ENCODE measurements around the gene PLCH2. TPM values are rescaled to one million over a fixed set of nuclear protein-coding genes. Genes with fewer than 3 reads are reported as not detected.
"Not testable (repeated sequence)": the region's sequence is repeated elsewhere in the genome, so short reads cannot be mapped to it uniquely, and the experiment has no call there.

The PLCH2 gene
- total RNA-seq, 1 donor from 2014 or later, result 61.4 TPM

DNA sequence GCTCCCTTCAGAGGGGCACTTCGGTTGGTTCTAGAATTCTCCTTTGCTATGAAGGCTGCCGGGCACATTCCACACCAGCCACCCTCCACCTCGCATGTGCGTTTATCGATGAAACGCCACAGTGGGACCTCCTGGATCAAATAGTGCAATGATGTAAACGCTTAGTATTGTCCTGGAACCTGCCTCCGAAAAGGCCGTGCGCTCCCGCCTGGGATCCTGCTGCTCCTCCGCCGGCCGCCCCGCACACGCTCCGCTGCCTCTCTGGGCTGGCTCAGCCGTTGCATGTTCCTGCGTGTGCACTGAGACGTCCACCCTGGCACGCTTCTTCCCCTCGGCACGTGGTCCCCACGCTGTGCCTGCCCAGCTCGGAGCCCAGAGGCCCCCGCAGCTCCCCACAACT lies 76.1 kb downstream of the PLCH2 start:
- H3K4me1 Mint-ChIP-seq (ENCODE audit: low read depth, unreplicated experiment), result peaks cover 21% of the 10 kb centered on the region
- TF ChIP-seq, protein P1, sequence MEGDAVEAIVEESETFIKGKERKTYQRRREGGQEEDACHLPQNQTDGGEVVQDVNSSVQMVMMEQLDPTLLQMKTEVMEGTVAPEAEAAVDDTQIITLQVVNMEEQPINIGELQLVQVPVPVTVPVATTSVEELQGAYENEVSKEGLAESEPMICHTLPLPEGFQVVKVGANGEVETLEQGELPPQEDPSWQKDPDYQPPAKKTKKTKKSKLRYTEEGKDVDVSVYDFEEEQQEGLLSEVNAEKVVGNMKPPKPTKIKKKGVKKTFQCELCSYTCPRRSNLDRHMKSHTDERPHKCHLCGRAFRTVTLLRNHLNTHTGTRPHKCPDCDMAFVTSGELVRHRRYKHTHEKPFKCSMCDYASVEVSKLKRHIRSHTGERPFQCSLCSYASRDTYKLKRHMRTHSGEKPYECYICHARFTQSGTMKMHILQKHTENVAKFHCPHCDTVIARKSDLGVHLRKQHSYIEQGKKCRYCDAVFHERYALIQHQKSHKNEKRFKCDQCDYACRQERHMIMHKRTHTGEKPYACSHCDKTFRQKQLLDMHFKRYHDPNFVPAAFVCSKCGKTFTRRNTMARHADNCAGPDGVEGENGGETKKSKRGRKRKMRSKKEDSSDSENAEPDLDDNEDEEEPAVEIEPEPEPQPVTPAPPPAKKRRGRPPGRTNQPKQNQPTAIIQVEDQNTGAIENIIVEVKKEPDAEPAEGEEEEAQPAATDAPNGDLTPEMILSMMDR (IDR thresholded peaks at IDR 0.05; ENCODE audit: partially characterized antibody, unreplicated experiment), result no peak
- DNase-seq, result no peak
- no peak overlapping the region for H3K27ac Mint-ChIP-seq (ENCODE audit: unreplicated experiment)
- peaks cover 6% of the 10 kb centered on the region for H3K27me3 Mint-ChIP-seq (ENCODE audit: unreplicated experiment)
- H3K4me3 Mint-ChIP-seq (ENCODE audit: unreplicated experiment), result no peak overlapping the region
- no peaks in the 10 kb centered on the region for H3K9me3 Mint-ChIP-seq (ENCODE audit: unreplicated experiment)
- H3K36me3 Mint-ChIP-seq (ENCODE audit: unreplicated experiment), result no peaks in the 10 kb centered on the region

DNA sequence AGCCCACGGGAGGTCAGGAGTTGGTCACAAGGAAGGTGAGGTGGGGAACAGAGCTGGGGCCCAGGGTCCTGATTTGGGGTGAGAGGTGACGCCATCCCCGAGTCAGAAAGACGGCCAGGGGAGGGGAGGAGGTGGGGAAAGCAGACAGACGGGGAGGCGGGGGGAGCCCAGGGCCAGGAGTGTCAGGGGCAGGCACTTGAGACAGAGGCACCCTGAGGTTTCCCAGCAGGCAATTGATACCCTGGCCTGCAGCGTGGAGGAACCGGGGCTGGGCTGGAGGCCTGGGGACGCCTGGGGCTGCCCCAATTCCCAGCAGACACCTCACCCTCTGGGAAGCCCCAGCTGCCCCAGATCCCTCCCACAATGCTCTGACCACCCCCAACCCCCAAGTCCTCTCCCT lies 77.0 kb downstream of the PLCH2 start:
- not testable (repeated sequence) for H3K36me3 Mint-ChIP-seq (ENCODE audit: unreplicated experiment); H3K27ac Mint-ChIP-seq (ENCODE audit: unreplicated experiment); DNase-seq; H3K4me3 Mint-ChIP-seq (ENCODE audit: unreplicated experiment); H3K9me3 Mint-ChIP-seq (ENCODE audit: unreplicated experiment); H3K27me3 Mint-ChIP-seq (ENCODE audit: unreplicated experiment)
- H3K4me1 Mint-ChIP-seq (ENCODE audit: low read depth, unreplicated experiment), result peaks cover 21% of the 10 kb centered on the region

DNA sequence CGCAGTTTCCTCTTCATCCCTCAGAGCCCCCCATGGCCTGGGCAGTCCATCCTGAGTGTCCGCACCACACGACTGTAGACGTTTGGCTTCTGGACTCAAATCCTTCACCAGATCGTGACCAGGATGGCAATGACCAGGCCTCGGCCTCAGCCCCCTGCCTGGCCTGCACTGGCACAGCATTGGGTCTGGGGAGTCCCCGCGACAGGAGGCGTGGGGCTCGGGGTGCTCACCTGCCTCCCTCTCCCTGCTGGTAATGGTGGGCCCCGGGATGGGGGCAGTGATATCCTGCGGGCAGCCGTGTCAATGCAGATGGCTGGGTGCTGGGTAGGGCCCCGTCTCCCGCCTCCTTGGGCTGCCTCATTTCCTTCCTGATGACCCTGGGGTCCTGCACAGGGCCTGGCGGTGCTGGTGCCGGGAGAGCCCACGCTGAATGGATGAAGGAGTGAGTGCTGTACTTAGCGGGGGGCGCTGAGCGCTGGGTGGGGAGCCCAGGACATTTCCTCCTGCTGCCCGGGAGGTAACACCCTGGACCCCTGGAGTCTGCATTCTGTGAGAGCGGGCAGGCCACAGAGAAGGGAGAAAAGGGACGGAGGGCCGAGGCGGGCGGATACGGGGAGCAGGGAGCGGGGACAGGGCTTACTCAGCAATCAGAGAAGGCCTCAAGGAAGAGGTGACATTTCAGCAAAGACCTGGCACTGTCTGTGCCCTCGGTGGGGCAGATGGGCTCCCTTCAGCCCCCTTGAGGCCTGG lies 78.0 kb downstream of the PLCH2 start:
- peaks cover 5% of the 10 kb centered on the region for H3K27me3 Mint-ChIP-seq (ENCODE audit: unreplicated experiment)
- peaks cover 20% of the 10 kb centered on the region for H3K4me1 Mint-ChIP-seq (ENCODE audit: low read depth, unreplicated experiment)
- H3K4me3 Mint-ChIP-seq (ENCODE audit: unreplicated experiment), result no peak overlapping the region
- no peaks in the 10 kb centered on the region for H3K9me3 Mint-ChIP-seq (ENCODE audit: unreplicated experiment)
- no peaks in the 10 kb centered on the region for H3K36me3 Mint-ChIP-seq (ENCODE audit: unreplicated experiment)
- TF ChIP-seq, protein P1 (IDR thresholded peaks at IDR 0.05; ENCODE audit: partially characterized antibody, unreplicated experiment), result no peak
- peak overlapping the region; percentile 57 for H3K27ac Mint-ChIP-seq (ENCODE audit: unreplicated experiment)
- no peak for DNase-seq

DNA sequence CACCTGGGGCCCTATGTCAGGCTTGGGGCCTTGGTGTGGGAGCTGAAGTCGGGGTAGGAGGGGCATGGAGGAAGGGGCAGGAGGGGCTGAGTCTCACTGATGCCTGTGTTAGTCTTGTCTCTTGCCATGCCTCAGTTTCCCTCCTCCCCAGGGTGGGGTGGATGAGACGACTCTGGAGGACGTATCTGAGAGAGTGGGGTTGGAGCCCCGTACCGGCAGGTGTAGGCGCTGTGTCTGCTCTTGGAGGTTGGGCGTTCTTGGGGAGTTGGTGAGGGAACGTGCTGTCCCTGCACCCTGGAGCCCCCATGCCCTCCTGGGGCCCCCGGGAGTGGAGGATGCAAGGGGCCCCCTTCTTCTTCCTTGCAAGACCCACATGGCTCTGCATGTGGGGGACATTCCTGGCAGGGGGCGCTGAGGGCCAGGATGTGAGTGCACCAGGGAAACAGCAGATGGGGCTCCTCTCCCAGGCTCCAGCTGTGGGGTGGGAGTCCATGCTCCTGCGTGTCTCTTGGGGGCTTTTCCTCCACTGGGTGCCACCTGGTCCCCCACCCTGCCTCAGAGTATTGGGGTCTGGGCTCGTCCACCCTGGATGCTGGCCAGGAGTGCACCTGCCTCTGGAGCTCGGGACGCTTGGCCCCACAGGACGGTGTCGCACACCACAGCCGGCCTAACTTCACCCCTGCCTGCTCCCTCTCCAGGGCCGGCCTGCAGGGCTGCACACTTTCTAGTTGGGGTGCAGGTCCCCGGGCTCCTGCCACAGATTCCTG lies 78.7 kb downstream of the PLCH2 start:
- Mint-ChIP-seq H3K36me3 (ENCODE audit: unreplicated experiment) (no peaks in the 10 kb centered on the region), H3K4me3 (ENCODE audit: unreplicated experiment) (no peak overlapping the region)
- no peak for DNase-seq

More for the DNA sequence above, 78.7 kb downstream of the PLCH2 start:
- TF ChIP-seq, protein P1 (IDR thresholded peaks at IDR 0.05; ENCODE audit: partially characterized antibody, unreplicated experiment), result no peak
- no peaks in the 10 kb centered on the region for H3K9me3 Mint-ChIP-seq (ENCODE audit: unreplicated experiment)
- H3K4me1 Mint-ChIP-seq (ENCODE audit: low read depth, unreplicated experiment), result peaks cover 18% of the 10 kb centered on the region
- no peak overlapping the region for H3K27ac Mint-ChIP-seq (ENCODE audit: unreplicated experiment)
- peaks cover 5% of the 10 kb centered on the region for H3K27me3 Mint-ChIP-seq (ENCODE audit: unreplicated experiment)

Other genes starting within 250 kb of the PLCH2 start
- gene SKI, start 248.0 kb upstream of the PLCH2 start, total RNA-seq (ENCODE audit: unreplicated experiment), result 143 TPM
- 10.8 TPM for gene MORN1, start 84.7 kb upstream of the PLCH2 start, total RNA-seq (ENCODE audit: unreplicated experiment)
- 93.0 TPM for gene RER1, start 84.4 kb upstream of the PLCH2 start, total RNA-seq (ENCODE audit: unreplicated experiment)
- gene PEX10, start 63.7 kb upstream of the PLCH2 start, total RNA-seq (ENCODE audit: unreplicated experiment), result 14.0 TPM
- 58.5 TPM for gene PANK4, start 50.3 kb downstream of the PLCH2 start, total RNA-seq (ENCODE audit: unreplicated experiment)
- 21.2 TPM for gene HES5, start 54.0 kb downstream of the PLCH2 start, total RNA-seq (ENCODE audit: unreplicated experiment)
- 1.2 TPM for gene TNFRSF14, start 80.1 kb downstream of the PLCH2 start, total RNA-seq (ENCODE audit: unreplicated experiment)
- 46.1 TPM for gene PRXL2B, start 110.5 kb downstream of the PLCH2 start, total RNA-seq (ENCODE audit: unreplicated experiment)
- 4.0 TPM for gene MMEL1, start 156.7 kb downstream of the PLCH2 start, total RNA-seq (ENCODE audit: unreplicated experiment)